Hippocampal formation (tissue), 2 donors: Measurements from ENCODE around the gene PPM1D.
"Not testable (repeated sequence)": the region's sequence is repeated elsewhere in the genome, so short reads cannot be mapped to it uniquely, and the experiment has no call there.

Experiments used
- DNase-seq, 2 donors: peaks; one replicate each; lab custom pipeline; 2025; lab: John Stamatoyannopoulos, UW

Gene PPM1D

GRCh38 chr17:60668741-60669140 lies 68.7 kb downstream of the PPM1D start:
- DNase-seq: not testable (repeated sequence)

- no peak for DNase-seq
Observed at GRCh38 chr17:60671482-60671881, 71.5 kb downstream of the PPM1D start.

GRCh38 chr17:60674637-60675036 lies 74.6 kb downstream of the PPM1D start:
- not testable (repeated sequence) for DNase-seq

- no peak for DNase-seq
Observed at GRCh38 chr17:60675997-60676396, 76.0 kb downstream of the PPM1D start.

GRCh38 chr17:60676758-60677307 lies 76.8 kb downstream of the PPM1D start:
- no peak for DNase-seq

- peak; percentile 99 for DNase-seq
Observed at GRCh38 chr17:60677308-60678117, 77.5 kb downstream of the PPM1D start, which contains the start of gene BCAS3. Gene BCAS3, plus strand, starts transcription at chr17:60677851.

GRCh38 chr17:60678118-60678444 lies 78.1 kb downstream of the PPM1D start:
- no peak for DNase-seq

GRCh38 chr17:60679287-60679686 lies 79.3 kb downstream of the PPM1D start:
- no peak for DNase-seq

GRCh38 chr17:60680754-60681153 lies 80.8 kb downstream of the PPM1D start:
- no peak for DNase-seq

GRCh38 chr17:60685437-60685836 lies 85.4 kb downstream of the PPM1D start:
- no peak for DNase-seq

GRCh38 chr17:60695960-60696359 lies 96.0 kb downstream of the PPM1D start:
- DNase-seq: no peak

GRCh38 chr17:60699090-60699489 lies 99.1 kb downstream of the PPM1D start:
- DNase-seq: no peak

- DNase-seq: no peak
Observed at GRCh38 chr17:60704170-60704569, 104.2 kb downstream of the PPM1D start.

GRCh38 chr17:60712675-60713074 lies 112.7 kb downstream of the PPM1D start:
- no peak for DNase-seq

- no peak for DNase-seq
Observed at GRCh38 chr17:60713608-60714007, 113.6 kb downstream of the PPM1D start.
